ENCODE results near the gene TRAF3. TPM values are rescaled to one million over a fixed set of nuclear protein-coding genes. Genes with fewer than 3 reads are reported as not detected.

TRAF3 gene
- total RNA-seq, 2 experiments from 2014 or later: 68.8 to 73.6 TPM

GRCh38 chr14:102805371-102805891 is 28.2 kb downstream of the TRAF3 start:
- Mint-ChIP-seq H3K27me3 (no peaks in the 10 kb centered on the region), H3K4me3 (peak overlapping the region; percentile 72), H3K9me3 (no peaks in the 10 kb centered on the region), H3K27ac (peak overlapping the region; percentile 99), H3K4me1 (ENCODE audit: low read depth) (peaks cover 66% of the 10 kb centered on the region), H3K36me3 (peaks cover 26% of the 10 kb centered on the region)
- ChIA-PET CTCF (interaction anchor here (1.3 to 2.3 kb wide), 3 partner anchors 12 to 15 kb away, joined by 3 to 13 read pairs (median 10); no protein-coding TSS in a partner anchor), POLR2A (interaction anchor here (0.6 to 4.9 kb wide), 2 partner anchors 14 to 27 kb away, joined by 3 to 70 read pairs; no protein-coding TSS in a partner anchor)
- DNase-seq: peak; percentile 79
- intact Hi-C loops (cut with micrococcal nuclease): loop anchor here (1.0 to 5.0 kb wide), 5 partner anchors 10 to 213 kb away; partner anchors contain the start of gene RCOR1

GRCh38 chr14:102805941-102806340 is 28.7 kb downstream of the TRAF3 start:
- intact Hi-C loops (cut with micrococcal nuclease): loop anchor here (1.0 to 5.0 kb wide), 6 partner anchors 11 to 214 kb away; partner anchors contain the start of gene RCOR1
- Mint-ChIP-seq H3K9me3 (no peaks in the 10 kb centered on the region), H3K36me3 (peaks cover 26% of the 10 kb centered on the region), H3K4me1 (ENCODE audit: low read depth) (peaks cover 72% of the 10 kb centered on the region), H3K27me3 (no peaks in the 10 kb centered on the region), H3K27ac (peak overlapping the region; percentile 99), H3K4me3 (peak overlapping the region; percentile 72)
- POLR2A ChIA-PET: interaction anchor here (0.6 to 4.9 kb wide), 2 partner anchors 14 to 28 kb away, joined by 3 to 70 read pairs; no protein-coding TSS in a partner anchor
- CTCF ChIA-PET: interaction anchor here (0.9 to 2.3 kb wide), 8 partner anchors 9 to 31 kb away, joined by 3 to 13 read pairs (median 6); no protein-coding TSS in a partner anchor
- peak; percentile 56 for DNase-seq

GRCh38 chr14:102806447-102806846 is 29.2 kb downstream of the TRAF3 start:
- ChIA-PET POLR2A (interaction anchor here (1.9 to 4.9 kb wide), 2 partner anchors 12 to 13 kb away, joined by 7 to 70 read pairs; no protein-coding TSS in a partner anchor), CTCF (interaction anchor here (0.6 to 2.3 kb wide), 10 partner anchors 9 to 1036 kb away, joined by 3 to 13 read pairs (median 4); no protein-coding TSS in a partner anchor)
- peaks cover 27% of the 10 kb centered on the region for H3K36me3 Mint-ChIP-seq
- H3K27ac Mint-ChIP-seq: peak overlapping the region; percentile 99
- peak overlapping the region; percentile 72 for H3K4me3 Mint-ChIP-seq
- DNase-seq: no peak
- H3K4me1 Mint-ChIP-seq (ENCODE audit: low read depth): peaks cover 77% of the 10 kb centered on the region
- no peaks in the 10 kb centered on the region for H3K9me3 Mint-ChIP-seq
- intact Hi-C loops (cut with micrococcal nuclease): loop anchor here (1.0 to 5.0 kb wide), 2 partner anchors 77 to 214 kb away; partner anchors contain the start of gene RCOR1
- no peaks in the 10 kb centered on the region for H3K27me3 Mint-ChIP-seq

- Mint-ChIP-seq H3K36me3 (peaks cover 30% of the 10 kb centered on the region), H3K27me3 (no peaks in the 10 kb centered on the region), H3K4me3 (peak overlapping the region; percentile 72), H3K9me3 (no peaks in the 10 kb centered on the region), H3K4me1 (ENCODE audit: low read depth) (peaks cover 81% of the 10 kb centered on the region), H3K27ac (peak overlapping the region; percentile 99)
- CTCF ChIA-PET: interaction anchor here (0.6 to 2.3 kb wide), 9 partner anchors 8 to 1037 kb away, joined by 3 to 13 read pairs (median 5); no protein-coding TSS in a partner anchor
- DNase-seq: no peak
- intact Hi-C loops (cut with micrococcal nuclease): loop anchor here (5.0 kb wide), 1 partner anchor 215 kb away; the partner anchor contains the start of gene RCOR1
- POLR2A ChIA-PET: interaction anchor here (1.0 to 4.9 kb wide), 4 partner anchors 12 to 22 kb away, joined by 3 to 70 read pairs (median 6); no protein-coding TSS in a partner anchor
Observed at GRCh38 chr14:102807013-102807406, 29.8 kb downstream of the TRAF3 start.

- intact Hi-C loops (cut with micrococcal nuclease): loop anchor here (5.0 kb wide), 1 partner anchor 218 kb away; the partner anchor contains the start of gene RCOR1
- POLR2A ChIA-PET: interaction anchor here (1.4 to 4.9 kb wide), 2 partner anchors 10 to 12 kb away, joined by 3 to 70 read pairs; no protein-coding TSS in a partner anchor
- no peak for DNase-seq
- H3K4me3 Mint-ChIP-seq: no peak overlapping the region
- CTCF ChIA-PET: interaction anchor here (0.9 kb wide), 1 partner anchor 19 kb away, joined by 4 read pairs; no protein-coding TSS in a partner anchor
- peaks cover 83% of the 10 kb centered on the region for H3K4me1 Mint-ChIP-seq (ENCODE audit: low read depth)
- peak overlapping the region; percentile 99 for H3K27ac Mint-ChIP-seq
- no peaks in the 10 kb centered on the region for H3K9me3 Mint-ChIP-seq
- H3K36me3 Mint-ChIP-seq: peaks cover 42% of the 10 kb centered on the region
- H3K27me3 Mint-ChIP-seq: no peaks in the 10 kb centered on the region
Observed at GRCh38 chr14:102809870-102810269, 32.6 kb downstream of the TRAF3 start.

GRCh38 chr14:102810523-102810922 is 33.3 kb downstream of the TRAF3 start:
- peak overlapping the region; percentile 99 for H3K27ac Mint-ChIP-seq
- CTCF ChIA-PET: no interaction called here
- POLR2A ChIA-PET: interaction anchor here (1.4 kb wide), 1 partner anchor 11 kb away, joined by 3 read pairs; no protein-coding TSS in a partner anchor
- H3K36me3 Mint-ChIP-seq: peaks cover 43% of the 10 kb centered on the region
- H3K9me3 Mint-ChIP-seq: no peaks in the 10 kb centered on the region
- H3K27me3 Mint-ChIP-seq: no peaks in the 10 kb centered on the region
- DNase-seq: no peak
- H3K4me1 Mint-ChIP-seq (ENCODE audit: low read depth): peaks cover 83% of the 10 kb centered on the region
- intact Hi-C loops (cut with micrococcal nuclease): no loop called here
- H3K4me3 Mint-ChIP-seq: no peak overlapping the region

- ChIA-PET POLR2A (interaction anchor here (0.6 to 1.4 kb wide), 3 partner anchors 11 to 70 kb away, joined by 3 to 4 read pairs (median 3); no protein-coding TSS in a partner anchor), CTCF (interaction anchor here (0.7 kb wide), 1 partner anchor 13 kb away, joined by 3 read pairs; no protein-coding TSS in a partner anchor)
- Mint-ChIP-seq H3K36me3 (peaks cover 48% of the 10 kb centered on the region), H3K27me3 (no peaks in the 10 kb centered on the region), H3K4me1 (ENCODE audit: low read depth) (peaks cover 81% of the 10 kb centered on the region), H3K9me3 (no peaks in the 10 kb centered on the region), H3K4me3 (no peak overlapping the region), H3K27ac (peak overlapping the region; percentile 79)
- intact Hi-C loops (cut with micrococcal nuclease): no loop called here
- DNase-seq: no peak
Observed at GRCh38 chr14:102811254-102811963, 34.2 kb downstream of the TRAF3 start.

GRCh38 chr14:102811971-102812370 is 34.7 kb downstream of the TRAF3 start:
- peaks cover 54% of the 10 kb centered on the region for H3K36me3 Mint-ChIP-seq
- intact Hi-C loops (cut with micrococcal nuclease): no loop called here
- DNase-seq: no peak
- H3K27ac Mint-ChIP-seq: peak overlapping the region; percentile 59
- H3K4me3 Mint-ChIP-seq: no peak overlapping the region
- no peaks in the 10 kb centered on the region for H3K27me3 Mint-ChIP-seq
- CTCF ChIA-PET: interaction anchor here (0.7 kb wide), 1 partner anchor 13 kb away, joined by 3 read pairs; no protein-coding TSS in a partner anchor
- peaks cover 81% of the 10 kb centered on the region for H3K4me1 Mint-ChIP-seq (ENCODE audit: low read depth)
- POLR2A ChIA-PET: interaction anchor here (1.1 kb wide), 1 partner anchor 10 kb away, joined by 3 read pairs; no protein-coding TSS in a partner anchor
- no peaks in the 10 kb centered on the region for H3K9me3 Mint-ChIP-seq

- Mint-ChIP-seq H3K4me3 (no peak overlapping the region), H3K36me3 (peaks cover 50% of the 10 kb centered on the region), H3K27me3 (no peaks in the 10 kb centered on the region), H3K9me3 (no peaks in the 10 kb centered on the region), H3K27ac (peak overlapping the region; percentile 75), H3K4me1 (ENCODE audit: low read depth) (peaks cover 81% of the 10 kb centered on the region)
- no peak for DNase-seq
- ChIA-PET POLR2A (interaction anchor here (1.5 kb wide), 1 partner anchor 16 kb away, joined by 3 read pairs; no protein-coding TSS in a partner anchor), CTCF (no interaction called here)
- intact Hi-C loops (cut with micrococcal nuclease): no loop called here
Observed at GRCh38 chr14:102813691-102814090, 36.4 kb downstream of the TRAF3 start.

- intact Hi-C loops (cut with micrococcal nuclease): no loop called here
- CTCF ChIA-PET: interaction anchor here (1.1 to 2.5 kb wide), 3 partner anchors 11 to 123 kb away, joined by 4 to 13 read pairs (median 8); no protein-coding TSS in a partner anchor
- Mint-ChIP-seq H3K36me3 (peaks cover 40% of the 10 kb centered on the region), H3K4me3 (no peak overlapping the region), H3K4me1 (ENCODE audit: low read depth) (peaks cover 83% of the 10 kb centered on the region), H3K27me3 (no peaks in the 10 kb centered on the region), H3K27ac (peak overlapping the region; percentile 92), H3K9me3 (no peaks in the 10 kb centered on the region)
- no peak for DNase-seq
- POLR2A ChIA-PET: interaction anchor here (0.5 to 7.9 kb wide), 3 partner anchors 10 to 122 kb away, joined by 3 to 70 read pairs (median 3); no protein-coding TSS in a partner anchor
Observed at GRCh38 chr14:102817318-102817717, 40.1 kb downstream of the TRAF3 start.

Data from activated CD4-positive, alpha-beta memory T cell treated with anti-CD3 and anti-CD28 coated beads for 36 hours (primary cell).